ENCODE data around the gene VAC14.
A peak's percentile ranks its signal among the peaks of the same experiment; 100 is the strongest.

- peak; percentile 84 for TF ChIP-seq TAF1 (IDR thresholded peaks at IDR 0.05; ENCODE audit: borderline replicate concordance, low read depth, low read length)
- peak; percentile 83 for TF ChIP-seq POLR2AphosphoS5 (IDR thresholded peaks at IDR 0.05; ENCODE audit: low read depth, low read length)
- TF ChIP-seq POLR2A (IDR thresholded peaks at IDR 0.05; ENCODE audit: low read depth, low read length) = peak; percentile 92
Observed at GRCh38 chr16:70800781-70801480, at the start of gene VAC14.
